GM18505 (cell line): Measurements from ENCODE around the gene ABHD16B.

Experiments
- ATAC-seq: cut with Tn5 transposase; IDR thresholded peaks from one replicate; pipeline ENCODE4 v1.9.1; 2021; ENCODE audit not compliant: unreplicated experiment
- POLR2A ChIP-seq: IDR thresholded peaks from 4 replicates; pipeline ENCODE4 v1.6.1; 2011; ENCODE audit warnings: borderline replicate concordance; ENCODE audit not compliant: insufficient read depth, insufficient read length; ENCODE audit errors: extremely low read depth

Gene ABHD16B

GRCh38 chr20:63854069-63854765, 7.1 kb upstream of the ABHD16B start:
- ATAC-seq, result no peak
- TF ChIP-seq POLR2A, result no peak

- ATAC-seq, result no peak
- TF ChIP-seq POLR2A, result no peak
Measured at GRCh38 chr20:63854766-63855362, 6.4 kb upstream of the ABHD16B start.

- no peak for TF ChIP-seq POLR2A
- no peak for ATAC-seq
Measured at GRCh38 chr20:63855363-63856097, 5.8 kb upstream of the ABHD16B start.

GRCh38 chr20:63856098-63856511, 5.2 kb upstream of the ABHD16B start:
- no peak for ATAC-seq
- TF ChIP-seq POLR2A, result no peak

GRCh38 chr20:63857764-63858392, 3.4 kb upstream of the ABHD16B start:
- TF ChIP-seq POLR2A, result no peak

GRCh38 chr20:63858393-63859165, 2.7 kb upstream of the ABHD16B start:
- ATAC-seq, result no peak

More at GRCh38 chr20:63857764-63858392, 3.4 kb upstream of the ABHD16B start:
- ATAC-seq, result no peak

GRCh38 chr20:63859166-63859699, 2.1 kb upstream of the ABHD16B start:
- no peak for TF ChIP-seq POLR2A
- ATAC-seq, result no peak

More at GRCh38 chr20:63858393-63859165, 2.7 kb upstream of the ABHD16B start:
- TF ChIP-seq POLR2A, result no peak

- no peak for ATAC-seq
- TF ChIP-seq POLR2A, result no peak
Measured at GRCh38 chr20:63860325-63861051, 810 bp upstream of the ABHD16B start.

GRCh38 chr20:63861981-63862901, 943 bp downstream of the ABHD16B start:
- TF ChIP-seq POLR2A, result no peak
- ATAC-seq, result no peak

- no peak for TF ChIP-seq POLR2A
- no peak for ATAC-seq
Measured at GRCh38 chr20:63863021-63863797, 1.9 kb downstream of the ABHD16B start.
